Activated CD4-positive, alpha-beta memory T cell treated with anti-CD3 and anti-CD28 coated beads for 36 hours (primary cell): ENCODE results near the gene AGBL4. TPM values are rescaled to one million over a fixed set of nuclear protein-coding genes. Genes with fewer than 3 reads are reported as not detected.

Experiments used
- CTCF ChIA-PET: fragments of 350-600 bp; sonication (Branson Sonifier 250); formaldehyde crosslinking; loops from one replicate; lab custom pipeline; 2021; ENCODE audit warnings: antibody characterized with exemption, inconsistent platforms; lab: Charles Lee
- POLR2A ChIA-PET: fragments of 350-600 bp; sonication (Branson Sonifier 250); formaldehyde crosslinking; loops from one replicate; lab custom pipeline; 2021; ENCODE audit warnings: antibody characterized with exemption; lab: Charles Lee
- DNase-seq: peaks from one replicate; pipeline ENCODE4 v3.0.0-alpha.2; 2020
- H3K27ac Mint-ChIP-seq: one replicate; pipeline ENCODE4 v1.8.0; 2021; ENCODE audit warnings: mixed read lengths
- H3K27me3 Mint-ChIP-seq: one replicate; pipeline ENCODE4 v1.8.0; 2021; ENCODE audit warnings: mixed read lengths
- H3K36me3 Mint-ChIP-seq: one replicate; pipeline ENCODE4 v1.8.0; 2021; ENCODE audit warnings: mixed read lengths
- H3K4me1 Mint-ChIP-seq: one replicate; pipeline ENCODE4 v1.8.0; 2021; ENCODE audit warnings: low read depth, mixed read lengths
- H3K4me3 Mint-ChIP-seq: one replicate; pipeline ENCODE4 v1.8.0; 2021; ENCODE audit warnings: mild to moderate bottlenecking, mixed read lengths
- H3K9me3 Mint-ChIP-seq: one replicate; pipeline ENCODE4 v1.8.0; 2021; ENCODE audit warnings: mixed read lengths
- intact Hi-C: fragments of 100-400 bp; cut with micrococcal nuclease; formaldehyde crosslinking; loops from one replicate; pipeline ENCODE4 v1.15.1; 2023
- total RNA-seq, 2 experiments: library from RNA; stranded (reverse); gene quantifications; one replicate each; pipeline ENCODE4 v1.2.3, GENCODE V29; 2021

Gene AGBL4
- total RNA-seq, 2 experiments from 2014 or later: not detected

- ChIA-PET POLR2A (no interaction called here), CTCF (no interaction called here)
- intact Hi-C loops: no loop called here
- Mint-ChIP-seq H3K9me3 (no peaks in the 10 kb centered on the region), H3K27ac (no peak overlapping the region), H3K27me3 (no peaks in the 10 kb centered on the region), H3K4me3 (no peak overlapping the region), H3K36me3 (no peaks in the 10 kb centered on the region), H3K4me1 (no peaks in the 10 kb centered on the region)
- no peak for DNase-seq
Measured at GRCh38 chr1:48597663-48598062, 1426.1 kb downstream of the AGBL4 start.

- H3K27ac Mint-ChIP-seq: no peak overlapping the region
- CTCF ChIA-PET: no interaction called here
- H3K9me3 Mint-ChIP-seq: no peaks in the 10 kb centered on the region
- no peak overlapping the region for H3K4me3 Mint-ChIP-seq
- intact Hi-C loops: no loop called here
- no peak for DNase-seq
- POLR2A ChIA-PET: no interaction called here
- no peaks in the 10 kb centered on the region for H3K27me3 Mint-ChIP-seq
- no peaks in the 10 kb centered on the region for H3K36me3 Mint-ChIP-seq
- H3K4me1 Mint-ChIP-seq: no peaks in the 10 kb centered on the region
Measured at GRCh38 chr1:48596046-48596445, 1427.7 kb downstream of the AGBL4 start.

GRCh38 chr1:48595613-48596012, 1428.1 kb downstream of the AGBL4 start:
- Mint-ChIP-seq H3K4me3 (no peak overlapping the region), H3K36me3 (no peaks in the 10 kb centered on the region), H3K9me3 (no peaks in the 10 kb centered on the region), H3K27ac (no peak overlapping the region), H3K27me3 (no peaks in the 10 kb centered on the region), H3K4me1 (no peaks in the 10 kb centered on the region)
- POLR2A ChIA-PET: no interaction called here
- CTCF ChIA-PET: no interaction called here
- no peak for DNase-seq
- intact Hi-C loops: no loop called here

- H3K27ac Mint-ChIP-seq: no peak overlapping the region
- H3K36me3 Mint-ChIP-seq: no peaks in the 10 kb centered on the region
- CTCF ChIA-PET: no interaction called here
- intact Hi-C loops: no loop called here
- no peak overlapping the region for H3K4me3 Mint-ChIP-seq
- no peaks in the 10 kb centered on the region for H3K27me3 Mint-ChIP-seq
- H3K9me3 Mint-ChIP-seq: no peaks in the 10 kb centered on the region
- DNase-seq: no peak
- POLR2A ChIA-PET: no interaction called here
- no peaks in the 10 kb centered on the region for H3K4me1 Mint-ChIP-seq
Measured at GRCh38 chr1:48592330-48592729, 1431.4 kb downstream of the AGBL4 start.

- H3K4me3 Mint-ChIP-seq: no peak overlapping the region
- CTCF ChIA-PET: no interaction called here
Measured at GRCh38 chr1:48591181-48591580, 1432.6 kb downstream of the AGBL4 start.

GRCh38 chr1:48588061-48588460, 1435.7 kb downstream of the AGBL4 start:
- ChIA-PET CTCF (no interaction called here), POLR2A (no interaction called here)
- no peak for DNase-seq
- H3K27me3 Mint-ChIP-seq: peaks cover 2% of the 10 kb centered on the region
- H3K9me3 Mint-ChIP-seq: no peaks in the 10 kb centered on the region
- no peaks in the 10 kb centered on the region for H3K36me3 Mint-ChIP-seq
- H3K4me1 Mint-ChIP-seq: no peaks in the 10 kb centered on the region
- H3K4me3 Mint-ChIP-seq: no peak overlapping the region
- intact Hi-C loops: no loop called here
- no peak overlapping the region for H3K27ac Mint-ChIP-seq

More at GRCh38 chr1:48591181-48591580, 1432.6 kb downstream of the AGBL4 start:
- POLR2A ChIA-PET: no interaction called here
- intact Hi-C loops: no loop called here
- no peak overlapping the region for H3K27ac Mint-ChIP-seq
- H3K36me3 Mint-ChIP-seq: no peaks in the 10 kb centered on the region
- no peak for DNase-seq
- no peaks in the 10 kb centered on the region for H3K4me1 Mint-ChIP-seq
- H3K9me3 Mint-ChIP-seq: no peaks in the 10 kb centered on the region
- peaks cover 2% of the 10 kb centered on the region for H3K27me3 Mint-ChIP-seq

GRCh38 chr1:48582408-48582807, 1441.3 kb downstream of the AGBL4 start:
- peaks cover 5% of the 10 kb centered on the region for H3K27me3 Mint-ChIP-seq
- no peak for DNase-seq
- H3K36me3 Mint-ChIP-seq: no peaks in the 10 kb centered on the region
- no peaks in the 10 kb centered on the region for H3K4me1 Mint-ChIP-seq
- ChIA-PET CTCF (no interaction called here), POLR2A (no interaction called here)
- no peaks in the 10 kb centered on the region for H3K9me3 Mint-ChIP-seq
- intact Hi-C loops: no loop called here
- H3K4me3 Mint-ChIP-seq: no peak overlapping the region
- no peak overlapping the region for H3K27ac Mint-ChIP-seq

- H3K27ac Mint-ChIP-seq: no peak overlapping the region
- DNase-seq: no peak
- no peak overlapping the region for H3K4me3 Mint-ChIP-seq
- H3K4me1 Mint-ChIP-seq: no peaks in the 10 kb centered on the region
- intact Hi-C loops: no loop called here
- peaks cover 2% of the 10 kb centered on the region for H3K27me3 Mint-ChIP-seq
- ChIA-PET CTCF (no interaction called here), POLR2A (no interaction called here)
- no peaks in the 10 kb centered on the region for H3K9me3 Mint-ChIP-seq
- no peaks in the 10 kb centered on the region for H3K36me3 Mint-ChIP-seq
Measured at GRCh38 chr1:48581270-48581669, 1442.5 kb downstream of the AGBL4 start.

- intact Hi-C loops: no loop called here
- CTCF ChIA-PET: no interaction called here
- H3K27me3 Mint-ChIP-seq: peaks cover 2% of the 10 kb centered on the region
- no peak overlapping the region for H3K27ac Mint-ChIP-seq
- no peaks in the 10 kb centered on the region for H3K4me1 Mint-ChIP-seq
- H3K36me3 Mint-ChIP-seq: no peaks in the 10 kb centered on the region
- DNase-seq: no peak
- no peaks in the 10 kb centered on the region for H3K9me3 Mint-ChIP-seq
- POLR2A ChIA-PET: no interaction called here
- no peak overlapping the region for H3K4me3 Mint-ChIP-seq
Measured at GRCh38 chr1:48576565-48576964, 1447.2 kb downstream of the AGBL4 start.

GRCh38 chr1:48572646-48573258, 1451.0 kb downstream of the AGBL4 start:
- H3K27me3 Mint-ChIP-seq: no peaks in the 10 kb centered on the region
- intact Hi-C loops: loop anchor here (2.0 kb wide), 1 partner anchor 124 kb away; no protein-coding TSS in a partner anchor
- no peak overlapping the region for H3K27ac Mint-ChIP-seq
- H3K9me3 Mint-ChIP-seq: no peaks in the 10 kb centered on the region
- H3K4me1 Mint-ChIP-seq: no peaks in the 10 kb centered on the region
- H3K36me3 Mint-ChIP-seq: no peaks in the 10 kb centered on the region
- ChIA-PET CTCF (no interaction called here), POLR2A (no interaction called here)
- peak; percentile 10 for DNase-seq
- no peak overlapping the region for H3K4me3 Mint-ChIP-seq

GRCh38 chr1:48572134-48572533, 1451.6 kb downstream of the AGBL4 start:
- Mint-ChIP-seq H3K4me3 (no peak overlapping the region), H3K9me3 (no peaks in the 10 kb centered on the region), H3K36me3 (no peaks in the 10 kb centered on the region), H3K27me3 (no peaks in the 10 kb centered on the region), H3K27ac (no peak overlapping the region), H3K4me1 (no peaks in the 10 kb centered on the region)
- intact Hi-C loops: loop anchor here (2.0 kb wide), 1 partner anchor 125 kb away; no protein-coding TSS in a partner anchor
- ChIA-PET POLR2A (no interaction called here), CTCF (no interaction called here)
- no peak for DNase-seq

- ChIA-PET CTCF (no interaction called here), POLR2A (no interaction called here)
- no peak overlapping the region for H3K4me3 Mint-ChIP-seq
- H3K27me3 Mint-ChIP-seq: no peaks in the 10 kb centered on the region
- intact Hi-C loops: no loop called here
- no peaks in the 10 kb centered on the region for H3K4me1 Mint-ChIP-seq
- H3K36me3 Mint-ChIP-seq: no peaks in the 10 kb centered on the region
- no peak overlapping the region for H3K27ac Mint-ChIP-seq
- no peaks in the 10 kb centered on the region for H3K9me3 Mint-ChIP-seq
- no peak for DNase-seq
Measured at GRCh38 chr1:48571303-48571987, 1452.3 kb downstream of the AGBL4 start.

GRCh38 chr1:48570568-48570967, 1453.2 kb downstream of the AGBL4 start:
- H3K9me3 Mint-ChIP-seq: no peaks in the 10 kb centered on the region
- H3K4me1 Mint-ChIP-seq: no peaks in the 10 kb centered on the region
- DNase-seq: no peak
- ChIA-PET POLR2A (no interaction called here), CTCF (no interaction called here)
- no peak overlapping the region for H3K27ac Mint-ChIP-seq
- H3K4me3 Mint-ChIP-seq: no peak overlapping the region
- no peaks in the 10 kb centered on the region for H3K27me3 Mint-ChIP-seq
- intact Hi-C loops: no loop called here
- no peaks in the 10 kb centered on the region for H3K36me3 Mint-ChIP-seq
